B cell (primary cell): ENCODE results near the gene DCDC1. TPM values are rescaled to one million over a fixed set of nuclear protein-coding genes. Genes with fewer than 3 reads are reported as not detected.

Experiments
- ATAC-seq: fragments of 200-7000 bp; cut with Tn5 transposase; one replicate; pipeline ENCODE4 v1.10.0; 2021; ENCODE audit warnings: low read depth, mild to moderate bottlenecking, moderate number of reproducible peaks, moderate library complexity
- CTCF ChIA-PET: fragments of 350-600 bp; sonication (Branson Sonifier 250); formaldehyde crosslinking; loops from one replicate; lab custom pipeline; 2021; ENCODE audit warnings: antibody characterized with exemption, inconsistent platforms; lab: Charles Lee
- POLR2A ChIA-PET: fragments of 350-600 bp; sonication (Branson Sonifier 250); formaldehyde crosslinking; loops from one replicate; lab custom pipeline; 2021; ENCODE audit warnings: antibody characterized with exemption; lab: Charles Lee
- DNase-seq: peaks from one replicate; pipeline ENCODE4 v3.0.0; 2013
- H2AFZ ChIP-seq: 2 replicates; pipeline ENCODE4 v1.6.1; 2012; ENCODE audit warnings: mild to moderate bottlenecking, low read depth, low read length; ENCODE audit not compliant: insufficient read depth, poor library complexity, severe bottlenecking
- H3K27ac ChIP-seq, 2 donors: 1 replicate in 1 of 2; 2 replicates in 1 of 2; pipeline ENCODE4 v1.5.1; 2012 to 2013; ENCODE audit warnings: low read length in 2 of 2, mild to moderate bottlenecking in 2 of 2, moderate library complexity in 1 of 2
- H3K27me3 ChIP-seq, 4 experiments: fragments of 200-600 bp in 1 of 4; sonication (generic) in 1 of 4; replicated peaks in 1 of 4; 1 replicate in 2 of 4; 2 replicates in 2 of 4; pipeline versions ENCODE4 v1.6.1 to v1.7.0; 2013 to 2016; ENCODE audit warnings: low read length in 3 of 4, mild to moderate bottlenecking in 2 of 4, mixed read lengths in 1 of 4, moderate library complexity in 1 of 4; ENCODE audit not compliant: insufficient read depth in 4 of 4, control insufficient read depth in 3 of 4; ENCODE audit errors: control extremely low read depth in 1 of 4
- H3K36me3 ChIP-seq, 2 experiments: replicated peaks in 1 of 2; 1 replicate in 1 of 2; 2 replicates in 1 of 2; pipeline versions ENCODE4 v1.6.1 to v1.7.1; 2013; ENCODE audit warnings: low read length in 1 of 2; ENCODE audit not compliant: insufficient read depth in 2 of 2, control insufficient read depth in 1 of 2; ENCODE audit errors: control extremely low read depth in 1 of 2, extremely low read depth in 1 of 2
- H3K4me1 ChIP-seq, 2 donors: fragments of 200-600 bp in 1 of 2; sonication (generic) in 1 of 2; 1 replicate in 1 of 2; 2 replicates in 1 of 2; pipeline versions ENCODE4 v1.5.1 to v1.6.1; 2013 to 2017; ENCODE audit warnings: low read length in 2 of 2; ENCODE audit not compliant: control insufficient read depth in 2 of 2, insufficient read depth in 2 of 2
- H3K4me2 ChIP-seq: replicated peaks from 2 replicates; pipeline ENCODE3; 2012; ENCODE audit warnings: mild to moderate bottlenecking, low read depth, low read length; ENCODE audit not compliant: poor library complexity, severe bottlenecking
- H3K4me3 ChIP-seq, 5 experiments: fragments of 200-600 bp in 1 of 5; sonication (generic) in 1 of 5; 1 replicate in 3 of 5; 2 replicates in 2 of 5; pipeline versions ENCODE4 v1.5.1 to v1.7.0; 2011 to 2016; ENCODE audit warnings: low read length in 4 of 5, mild to moderate bottlenecking in 4 of 5, low read depth in 2 of 5, control low read depth in 1 of 5, moderate library complexity in 1 of 5; ENCODE audit not compliant: insufficient read depth in 1 of 5; ENCODE audit errors: control extremely low read depth in 1 of 5, extremely low read depth in 1 of 5
- H3K79me2 ChIP-seq: fragments of 200-600 bp; sonication (generic); one replicate; pipeline ENCODE4 v1.6.0; 2016; ENCODE audit warnings: low read length; ENCODE audit not compliant: control insufficient read depth, insufficient read depth
- H3K9ac ChIP-seq: fragments of 200-600 bp; sonication (generic); 2 replicates; pipeline ENCODE4 v1.6.1; 2017; ENCODE audit warnings: mild to moderate bottlenecking, low read length, moderate library complexity
- H3K9me3 ChIP-seq, 3 donors: one replicate each; pipeline versions ENCODE4 v1.6.1 to v1.7.1; 2013; ENCODE audit warnings: low read length in 2 of 3; ENCODE audit not compliant: control insufficient read depth in 2 of 3, insufficient read depth in 1 of 3; ENCODE audit errors: control extremely low read depth in 1 of 3
- H4K20me1 ChIP-seq: 2 replicates; pipeline ENCODE4 v1.6.0; 2012; ENCODE audit warnings: mild to moderate bottlenecking, low read length; ENCODE audit not compliant: insufficient read depth, control insufficient read depth, poor library complexity, severe bottlenecking
- H3K27ac Mint-ChIP-seq: one replicate; pipeline ENCODE4 v1.8.0; 2021; ENCODE audit warnings: mixed read lengths
- H3K27me3 Mint-ChIP-seq: one replicate; pipeline ENCODE4 v1.8.0; 2021; ENCODE audit warnings: mixed read lengths
- H3K4me1 Mint-ChIP-seq: one replicate; pipeline ENCODE4 v1.8.0; 2021; ENCODE audit warnings: mixed read lengths
- H3K4me3 Mint-ChIP-seq: one replicate; pipeline ENCODE4 v1.8.0; 2021; ENCODE audit warnings: mixed read lengths
- H3K9me3 Mint-ChIP-seq: one replicate; pipeline ENCODE4 v1.8.0; 2022; ENCODE audit warnings: mixed read lengths; ENCODE audit not compliant: insufficient read depth
- CTCF ChIP-seq: fragments of 200-600 bp; IDR thresholded peaks from one replicate; pipeline ENCODE4 v1.8.0; 2022; ENCODE audit warnings: antibody characterized with exemption, mild to moderate bottlenecking
- EZH2 ChIP-seq: IDR thresholded peaks from 2 replicates; pipeline ENCODE4 v1.6.1; 2012; ENCODE audit warnings: borderline replicate concordance, low read depth, mild to moderate bottlenecking, moderate library complexity, low read length; ENCODE audit not compliant: insufficient read depth, poor library complexity, severe bottlenecking
- WGBS: methylation state at CpG from one replicate; pipeline ENCODE4 v1.1.5; 2013; ENCODE audit warnings: missing lambda C conversion rate; ENCODE audit not compliant: insufficient coverage; 5-methylcytosine and 5-hydroxymethylcytosine counted together
- intact Hi-C: fragments of 100-400 bp; cut with micrococcal nuclease; formaldehyde crosslinking; loops from one replicate; pipeline ENCODE4 v1.10.0; 2022
- polyA plus RNA-seq: library from polyadenylated mRNA; depleted of rRNA; stranded (reverse); fragments of >200 nt; gene quantifications from 2 replicates; pipeline ENCODE4 v1.2.3, GENCODE V29; 2012
- total RNA-seq, 2 donors: library from RNA; stranded (reverse); fragments of 120-200 nt in 1 of 2; gene quantifications; 1 replicate in 1 of 2; 2 replicates in 1 of 2; pipeline versions ENCODE4 v1.2.3 to v1.2.4, GENCODE V29; 2013 to 2022

Gene DCDC1
- total and polyA plus RNA-seq, 2 donors (not counting 1 experiment from before 2014, with no cell fraction given), result not detected

GRCh38 chr11:31303644-31304180, 65.8 kb downstream of the DCDC1 start:
- H3K4me1 ChIP-seq, result no peaks in the 10 kb centered on the region
- no peaks in the 10 kb centered on the region for H4K20me1 ChIP-seq
- no peaks in the 10 kb centered on the region for H3K27me3 Mint-ChIP-seq
- no peak overlapping the region for H2AFZ ChIP-seq
- no peak overlapping the region for H3K4me2 ChIP-seq
- H3K4me3 Mint-ChIP-seq, result no peak overlapping the region
- WGBS, result 100% methylated on average over 2 of the region's 3 CpGs
- ChIA-PET POLR2A (no interaction called here), CTCF (no interaction called here)
- H3K27ac ChIP-seq, result no peak overlapping the region
- no peak overlapping the region for H3K4me3 ChIP-seq
- DNase-seq (no peak), ATAC-seq (no peak)
- intact Hi-C loops, result no loop called here
- no peaks in the 10 kb centered on the region for H3K9me3 Mint-ChIP-seq
- H3K36me3 ChIP-seq, result no peaks in the 10 kb centered on the region
- H3K79me2 ChIP-seq, result no peaks in the 10 kb centered on the region
- no peak overlapping the region for H3K9ac ChIP-seq
- no peaks in the 10 kb centered on the region for H3K9me3 ChIP-seq
- TF ChIP-seq CTCF (no peak), EZH2 (no peak)
- H3K27me3 ChIP-seq, result no peaks in the 10 kb centered on the region
- H3K4me1 Mint-ChIP-seq, result no peaks in the 10 kb centered on the region
- no peak overlapping the region for H3K27ac Mint-ChIP-seq

GRCh38 chr11:31301549-31302510, 67.7 kb downstream of the DCDC1 start:
- Mint-ChIP-seq H3K9me3 (no peaks in the 10 kb centered on the region), H3K4me3 (no peak overlapping the region), H3K27ac (no peak overlapping the region), H3K4me1 (no peaks in the 10 kb centered on the region), H3K27me3 (no peaks in the 10 kb centered on the region)
- no CpG with 5 or more reads among the region's 5 CpGs for WGBS
- Histone ChIP-seq H2AFZ (no peak overlapping the region), H3K27ac (no peak overlapping the region), H3K4me2 (no peak overlapping the region), H3K27me3 (no peaks in the 10 kb centered on the region), H4K20me1 (no peaks in the 10 kb centered on the region), H3K36me3 (no peaks in the 10 kb centered on the region), H3K9ac (no peak overlapping the region), H3K9me3 (no peaks in the 10 kb centered on the region), H3K4me1 (no peaks in the 10 kb centered on the region), H3K79me2 (no peaks in the 10 kb centered on the region), H3K4me3 (no peak overlapping the region)
- intact Hi-C loops, result no loop called here
- TF ChIP-seq EZH2 (no peak), CTCF (no peak)
- DNase-seq, result no peak
- ATAC-seq, result no peak
- CTCF ChIA-PET, result no interaction called here
- POLR2A ChIA-PET, result no interaction called here
